Activated CD4-positive, alpha-beta T cell treated with anti-CD3 and anti-CD28 coated beads for 48 hours (primary cell): ENCODE data around the gene NIPAL3.
A peak's percentile ranks its signal among the peaks of the same experiment; 100 is the strongest.

Experiments used
- DNase-seq: peaks from one replicate; pipeline ENCODE4 v3.0.0-alpha.2; 2020

NIPAL3 gene

GRCh38 chr1:24391882-24392603 lies 23.6 kb upstream of the NIPAL3 start:
- DNase-seq = peak; percentile 80

- peak; percentile 14 for DNase-seq
These were observed 23.0 kb upstream of the NIPAL3 start for GRCh38 chr1:24392604-24392946.

DNA sequence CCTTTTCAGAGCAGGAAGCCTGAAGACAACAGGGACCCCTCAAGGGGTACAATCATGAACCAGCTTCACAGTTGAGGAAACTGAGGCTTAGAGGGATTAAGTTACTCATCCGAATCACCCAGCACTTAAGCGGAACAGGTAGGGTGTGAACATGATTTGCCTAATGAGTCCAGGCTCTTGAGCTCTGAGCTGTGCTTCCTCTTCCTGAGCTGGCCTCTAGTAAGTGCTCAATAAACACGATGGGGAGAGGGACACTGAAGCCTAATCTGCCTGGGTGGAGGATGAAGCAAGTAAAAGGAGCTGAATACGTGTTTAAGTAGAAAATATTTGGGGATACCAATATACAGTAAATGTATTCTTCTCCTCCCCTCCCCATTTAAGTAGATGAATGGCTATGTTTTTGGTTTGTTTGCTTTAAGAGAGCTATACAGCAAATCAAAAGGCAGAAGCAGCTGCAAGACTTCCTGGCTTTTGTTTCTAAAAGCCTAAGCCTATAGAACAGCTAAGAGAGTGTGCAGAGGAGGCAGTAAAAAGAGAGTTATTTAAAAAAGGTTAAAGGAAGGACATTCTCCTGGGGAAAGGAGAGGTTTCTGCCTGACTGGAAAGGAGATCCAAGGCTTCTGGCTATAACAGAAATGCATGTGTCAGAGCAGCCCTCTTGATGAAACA lies 22.5 kb upstream of the NIPAL3 start:
- DNase-seq = no peak

DNA sequence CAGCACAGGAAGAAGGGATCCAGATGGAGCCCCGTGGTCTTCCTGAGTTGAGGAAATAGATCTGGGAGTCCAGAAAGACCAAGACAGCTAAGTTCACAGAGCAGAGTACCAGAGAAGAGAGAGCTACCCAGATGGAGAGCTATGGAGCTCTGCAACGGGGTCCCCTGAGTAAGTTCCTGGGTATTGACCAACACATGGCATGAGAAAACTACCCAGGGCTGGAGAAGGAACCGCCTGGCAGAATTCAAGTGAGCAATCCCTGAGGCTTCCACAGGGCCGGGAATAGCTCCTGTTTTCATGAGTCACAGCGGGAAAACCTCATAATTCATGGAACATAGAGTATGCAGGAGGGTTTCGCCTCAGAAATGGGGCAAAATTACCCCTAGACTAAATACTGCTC lies 21.7 kb upstream of the NIPAL3 start:
- DNase-seq = no peak

- no peak for DNase-seq
These were observed 15.5 kb upstream of the NIPAL3 start for GRCh38 chr1:24400065-24400464.

DNA sequence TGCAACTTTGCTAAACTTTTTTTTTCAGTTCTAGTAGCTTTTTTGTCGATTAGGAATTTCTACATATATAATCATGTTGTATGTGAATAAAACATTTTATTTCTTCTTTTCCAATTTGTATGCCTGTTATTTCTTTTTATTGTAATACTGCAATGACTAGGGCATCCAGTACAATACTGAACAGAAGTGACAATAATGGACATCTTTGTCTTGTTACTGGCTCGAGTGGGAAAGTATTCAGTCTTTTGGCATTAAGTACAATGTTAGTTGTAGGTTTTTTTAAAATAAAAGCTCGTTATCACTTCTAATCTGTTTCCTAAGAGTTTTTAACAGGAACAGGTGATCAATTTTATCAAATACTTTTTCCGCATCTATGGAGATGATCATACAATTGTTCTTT lies 11.8 kb upstream of the NIPAL3 start:
- no peak for DNase-seq

DNA sequence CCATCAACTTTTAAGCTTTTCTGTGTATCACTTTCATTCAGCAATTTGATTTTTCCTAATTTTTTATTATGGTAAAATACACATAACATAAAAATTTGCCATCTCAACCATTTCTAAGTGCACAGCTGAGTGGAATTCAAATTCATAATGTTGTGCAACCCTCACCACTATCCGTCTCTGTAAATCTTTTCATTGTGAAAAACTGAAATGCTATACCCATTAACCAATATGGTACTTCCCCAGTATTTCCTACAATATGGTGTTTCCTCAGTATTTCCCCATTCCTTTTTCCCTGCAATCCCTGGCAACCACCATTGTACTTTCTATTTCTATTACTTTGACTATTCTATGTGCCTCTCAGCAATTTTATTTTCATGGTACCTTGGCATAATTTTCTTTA lies 8.8 kb upstream of the NIPAL3 start:
- no peak for DNase-seq

DNA sequence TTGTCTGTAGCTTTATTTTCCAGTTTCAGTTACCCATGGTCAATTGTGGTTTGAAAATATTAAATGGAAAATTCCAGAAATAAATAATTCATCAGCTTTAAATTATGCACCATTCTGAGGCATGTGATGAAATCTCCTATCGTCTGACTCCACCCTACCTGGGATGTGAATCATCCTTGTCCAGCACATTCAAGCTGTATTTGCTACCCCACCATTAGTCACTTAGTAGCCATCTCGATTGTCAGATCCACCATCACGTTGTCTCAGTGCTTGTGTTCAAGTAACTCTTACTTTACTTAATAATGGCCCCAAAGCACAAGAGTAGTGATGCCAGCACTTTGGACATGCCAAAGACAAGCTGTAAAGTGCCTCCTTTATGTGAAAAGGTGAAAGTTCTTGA lies 6.1 kb upstream of the NIPAL3 start:
- DNase-seq = no peak

GRCh38 chr1:24410750-24411149 lies 4.9 kb upstream of the NIPAL3 start:
- no peak for DNase-seq

DNA sequence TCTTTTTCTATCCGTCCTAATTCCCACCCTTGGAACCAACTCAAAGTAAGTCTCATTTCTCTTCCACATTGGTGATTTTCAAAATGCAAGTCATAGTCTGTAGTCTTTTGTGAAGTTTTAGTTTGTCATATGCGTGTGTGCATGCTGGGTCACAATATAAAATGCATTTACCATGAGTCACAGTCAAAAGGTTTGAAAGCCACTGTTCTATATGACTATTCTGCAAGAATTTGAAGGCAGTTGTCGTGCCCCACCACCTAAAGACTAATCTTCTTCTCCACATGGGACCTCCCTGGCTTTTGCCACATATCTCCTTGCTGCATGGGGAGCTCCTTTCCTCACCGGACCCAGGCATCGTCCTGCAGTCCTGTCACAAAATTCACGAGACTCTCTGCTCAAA lies 3.6 kb upstream of the NIPAL3 start:
- no peak for DNase-seq

DNA sequence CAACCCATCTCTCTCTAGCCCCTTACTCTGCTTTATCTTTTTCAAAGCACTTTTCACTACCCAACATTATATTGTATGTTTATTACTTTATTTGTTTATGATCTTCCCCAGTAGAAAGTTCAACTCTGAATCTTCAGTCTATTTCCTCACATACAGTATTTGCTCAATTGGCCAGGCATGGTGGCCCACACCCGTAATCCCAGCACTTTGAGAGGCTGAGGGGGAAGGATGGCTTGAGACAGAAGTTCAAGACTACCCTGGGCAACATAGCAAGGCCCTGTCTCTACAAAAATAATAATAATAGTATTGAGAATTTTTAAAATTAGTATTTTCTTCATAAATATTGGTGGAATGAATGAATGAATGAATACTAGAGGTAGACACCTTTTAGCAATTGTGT lies 3.2 kb upstream of the NIPAL3 start:
- DNase-seq = no peak

- peak; percentile 85 for DNase-seq
These were observed 2.0 kb upstream of the NIPAL3 start, which contains the start of gene STPG1 for GRCh38 chr1:24413350-24414163. TSS of gene STPG1 (minus strand) at chr1:24413782. CDS start at chr1:24401388, 12,394 bp downstream.

- DNase-seq = no peak
These were observed 748 bp upstream of the NIPAL3 start for GRCh38 chr1:24414775-24415333.

DNA sequence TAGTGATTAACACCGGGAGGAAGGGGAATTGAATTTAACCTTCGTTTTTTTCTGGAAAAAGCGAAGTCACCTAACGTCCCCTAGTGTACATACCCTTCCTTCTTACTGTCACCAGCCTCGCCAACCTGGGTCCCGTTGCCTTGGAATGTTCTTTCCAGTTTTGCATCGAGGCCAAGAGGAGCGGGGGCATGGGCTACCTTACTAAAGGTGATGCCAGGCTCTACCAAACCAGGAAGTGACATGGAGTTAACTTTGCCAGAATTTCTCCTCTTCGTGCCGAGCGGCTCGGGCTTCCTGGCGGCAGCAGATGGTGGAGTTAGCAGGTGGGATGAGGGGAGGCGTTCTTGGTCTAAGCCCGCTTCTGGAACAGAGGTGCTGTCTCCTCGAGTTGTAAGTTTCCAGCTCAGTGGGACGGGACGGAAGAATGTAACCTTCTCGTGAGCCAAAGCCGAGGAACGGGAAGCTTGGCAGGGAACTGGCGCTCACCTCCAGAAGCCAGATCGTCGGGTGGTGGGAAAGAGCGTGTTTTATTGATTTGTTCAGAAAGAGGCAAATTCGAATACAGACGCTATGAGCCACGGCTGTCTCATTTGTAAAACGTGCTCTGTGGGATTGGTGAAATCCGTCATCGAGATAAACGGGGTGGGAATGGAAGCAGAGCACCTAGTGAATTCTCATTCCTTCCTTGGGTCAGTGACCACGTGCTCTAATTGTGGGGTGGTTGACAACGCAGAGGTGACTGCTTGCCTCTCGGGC lies 486 bp downstream of the NIPAL3 start:
- DNase-seq = peak; percentile 18

DNA sequence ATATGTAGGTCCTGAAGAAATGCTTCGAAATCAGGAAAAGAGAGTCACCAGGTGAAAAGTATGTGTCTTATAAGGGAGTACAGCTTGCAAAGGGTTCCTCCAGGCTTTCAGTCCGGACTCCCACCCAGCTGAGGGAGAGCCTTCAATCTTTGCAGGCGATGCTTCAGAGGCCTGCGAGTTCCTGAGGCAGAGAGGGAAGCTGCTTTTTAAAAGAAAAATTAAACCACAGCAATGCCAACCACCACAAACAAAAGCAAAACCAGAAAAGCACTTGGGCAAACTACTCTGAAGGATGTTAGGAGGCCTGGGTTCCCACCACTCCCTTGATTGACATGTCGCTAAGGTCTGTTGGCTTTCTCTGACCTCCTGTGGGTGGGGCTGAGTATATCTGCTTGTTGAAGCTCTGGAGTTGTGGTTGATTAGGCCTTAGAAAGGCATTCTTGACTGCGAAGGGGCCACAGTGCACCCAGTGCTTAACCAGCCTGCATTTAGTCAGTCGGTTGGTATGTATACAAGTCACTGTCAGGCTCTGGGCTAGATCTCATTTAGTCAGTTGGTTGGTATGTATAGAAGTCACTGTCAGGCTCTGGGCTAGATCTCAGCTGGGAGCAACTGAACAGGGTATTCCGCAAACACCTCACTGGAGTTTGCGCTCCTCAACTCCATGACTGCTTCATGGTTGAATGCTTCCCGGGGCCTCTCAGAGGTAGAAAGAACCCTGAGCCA lies 1.2 kb downstream of the NIPAL3 start:
- DNase-seq = peak; percentile 59

DNA sequence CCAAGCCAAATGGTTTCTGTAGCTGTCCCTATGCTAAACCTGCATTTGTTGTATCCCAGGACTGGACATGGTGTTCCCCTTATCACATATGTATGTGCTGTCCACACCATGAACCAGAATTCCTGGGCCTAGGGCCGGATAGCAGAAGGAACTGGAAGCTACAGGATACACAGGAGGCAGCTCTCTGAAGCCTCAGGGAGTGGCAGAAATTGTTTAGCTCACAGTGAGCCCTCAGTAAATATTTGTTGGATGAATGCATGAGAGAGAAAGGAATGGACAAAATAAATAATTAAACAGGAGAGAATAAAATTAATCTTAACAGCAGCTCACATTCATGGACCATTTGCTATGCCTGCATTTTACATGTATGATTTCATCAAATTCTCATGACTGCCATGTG lies 2.1 kb downstream of the NIPAL3 start:
- no peak for DNase-seq

- no peak for DNase-seq
These were observed 3.5 kb downstream of the NIPAL3 start for GRCh38 chr1:24418898-24419628.

DNA sequence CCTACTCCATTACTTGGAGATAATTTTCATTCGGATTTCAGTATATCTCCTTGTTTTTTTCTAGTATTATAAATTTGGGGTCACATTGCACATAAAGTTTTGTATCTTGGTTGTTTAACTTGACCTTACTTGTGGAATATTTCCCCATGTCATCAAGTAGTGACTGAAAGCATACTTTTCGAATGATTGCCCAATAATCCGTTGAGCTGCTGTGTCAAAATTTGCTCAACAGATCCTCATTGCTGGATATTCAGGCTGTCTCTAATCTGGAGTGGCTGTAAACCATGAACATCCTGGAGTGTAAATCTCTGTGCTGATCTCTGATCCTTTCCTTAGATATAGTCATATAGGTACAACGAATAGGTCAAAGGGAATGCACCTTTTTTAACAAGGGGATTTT lies 4.9 kb downstream of the NIPAL3 start:
- no peak for DNase-seq

DNA sequence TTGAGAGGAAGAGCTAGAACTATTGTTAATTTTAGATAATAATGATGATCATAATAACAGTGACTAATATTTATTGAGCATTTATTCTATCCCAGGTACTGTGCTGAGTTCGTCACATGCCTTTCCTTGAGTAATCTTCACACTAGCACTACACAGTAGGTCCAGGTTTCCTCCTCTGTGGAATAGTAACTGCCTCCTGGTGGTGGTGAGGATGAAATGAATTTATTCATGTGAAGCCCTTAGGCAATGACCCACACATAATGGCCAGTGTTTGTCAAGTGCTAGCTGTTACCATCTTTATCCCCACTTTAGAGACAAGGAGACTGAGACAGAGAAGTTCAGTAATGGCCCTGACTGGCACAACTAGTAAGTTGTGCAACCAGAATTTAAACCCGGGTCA lies 5.9 kb downstream of the NIPAL3 start:
- DNase-seq = no peak

DNA sequence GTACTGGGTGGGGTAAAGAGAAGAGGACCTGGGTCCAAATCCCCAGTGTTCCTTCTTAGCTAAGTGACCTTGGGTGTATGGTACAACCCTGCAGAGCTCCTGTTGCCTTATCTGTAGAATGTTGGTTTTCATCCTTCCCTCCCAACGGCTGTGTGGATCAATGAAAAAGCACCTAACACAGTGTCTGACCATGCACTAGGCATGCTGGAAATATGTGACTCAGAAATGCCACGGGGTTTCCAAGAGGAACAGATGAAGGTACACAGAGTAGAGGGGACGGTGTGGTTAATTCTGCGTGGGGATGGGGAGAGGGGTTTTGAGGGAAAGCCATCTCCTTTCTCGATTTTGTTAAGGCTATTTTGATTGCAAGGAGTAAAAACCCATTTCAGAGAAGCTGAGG lies 8.6 kb downstream of the NIPAL3 start:
- DNase-seq = peak; percentile 32

GRCh38 chr1:24424990-24425389 lies 9.4 kb downstream of the NIPAL3 start:
- DNase-seq = no peak
